ENCODE measurements around the gene AMFR.
A peak's percentile ranks its signal among the peaks of the same experiment; 100 is the strongest.

The AMFR gene

DNA sequence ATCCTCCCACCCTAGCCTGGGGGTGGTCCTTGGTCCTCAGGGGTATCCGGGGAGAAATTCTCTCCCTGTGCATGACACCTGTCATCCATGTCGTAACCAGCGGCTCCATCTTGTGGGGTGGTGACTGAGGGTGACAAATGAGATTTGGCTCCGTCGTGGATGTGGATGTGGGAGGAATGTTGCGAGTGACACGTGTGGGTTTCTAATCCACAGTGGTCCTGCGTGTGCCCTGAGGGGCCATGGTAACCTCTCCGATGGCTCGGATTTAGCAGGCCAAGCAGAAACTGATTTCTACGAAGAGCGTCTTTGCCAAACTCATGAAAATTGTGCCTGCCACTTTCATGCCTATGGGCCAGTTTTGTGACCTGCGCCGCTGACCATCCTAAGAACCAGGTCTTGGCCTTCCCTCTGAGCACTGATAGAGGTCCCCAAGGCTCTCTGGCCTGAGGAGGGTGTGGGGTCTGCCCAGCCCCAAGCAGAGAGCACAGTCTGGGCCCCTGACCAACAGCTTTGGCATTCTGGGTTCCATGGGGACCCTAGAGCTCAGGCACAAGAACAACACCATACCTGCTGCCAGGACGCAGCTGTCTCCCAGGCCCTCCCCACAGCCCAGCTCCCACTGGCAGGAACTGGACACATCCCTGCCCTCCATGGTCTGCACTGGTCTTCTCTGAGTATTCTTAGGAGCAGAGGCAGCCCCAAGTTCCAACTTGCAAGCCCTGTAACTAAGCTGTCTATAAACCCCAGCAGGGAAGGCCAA, 79.0 kb downstream of the AMFR start:
- DNase-seq: no peak

DNA sequence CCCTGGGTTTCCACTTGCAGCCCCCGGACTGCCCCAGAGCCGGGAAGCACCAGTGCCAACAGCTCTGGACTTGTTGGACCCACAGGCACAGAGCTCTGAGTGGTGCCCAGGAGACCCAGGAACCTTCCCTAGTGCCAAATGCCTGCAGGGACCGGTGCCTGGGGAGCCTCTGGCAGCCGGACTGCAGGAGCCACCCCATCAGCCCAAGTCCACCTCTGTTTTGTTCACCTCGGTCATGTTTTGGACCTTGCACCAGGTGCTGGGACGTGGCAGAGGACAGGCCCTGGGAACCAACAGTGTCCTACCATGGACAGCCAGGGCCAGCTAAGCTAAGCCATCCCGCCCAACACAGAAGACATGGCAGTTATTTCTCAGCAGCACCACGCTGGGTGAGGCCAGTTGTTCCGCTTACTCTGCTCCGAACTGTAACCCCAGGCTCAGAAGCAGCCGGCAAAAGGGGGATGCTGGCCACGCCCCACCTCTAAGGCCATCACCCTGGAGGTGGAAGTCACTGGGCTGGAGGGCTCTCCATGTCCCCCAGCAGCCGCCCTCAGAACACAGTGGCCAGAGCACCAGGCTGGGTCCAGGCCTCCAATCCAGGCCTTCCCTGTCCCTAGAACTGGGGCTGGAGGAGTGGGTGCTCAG, 79.8 kb downstream of the AMFR start:
- DNase-seq: no peak

GRCh38 chr16:56344518-56345405, 80.6 kb downstream of the AMFR start:
- no peak for DNase-seq

DNA sequence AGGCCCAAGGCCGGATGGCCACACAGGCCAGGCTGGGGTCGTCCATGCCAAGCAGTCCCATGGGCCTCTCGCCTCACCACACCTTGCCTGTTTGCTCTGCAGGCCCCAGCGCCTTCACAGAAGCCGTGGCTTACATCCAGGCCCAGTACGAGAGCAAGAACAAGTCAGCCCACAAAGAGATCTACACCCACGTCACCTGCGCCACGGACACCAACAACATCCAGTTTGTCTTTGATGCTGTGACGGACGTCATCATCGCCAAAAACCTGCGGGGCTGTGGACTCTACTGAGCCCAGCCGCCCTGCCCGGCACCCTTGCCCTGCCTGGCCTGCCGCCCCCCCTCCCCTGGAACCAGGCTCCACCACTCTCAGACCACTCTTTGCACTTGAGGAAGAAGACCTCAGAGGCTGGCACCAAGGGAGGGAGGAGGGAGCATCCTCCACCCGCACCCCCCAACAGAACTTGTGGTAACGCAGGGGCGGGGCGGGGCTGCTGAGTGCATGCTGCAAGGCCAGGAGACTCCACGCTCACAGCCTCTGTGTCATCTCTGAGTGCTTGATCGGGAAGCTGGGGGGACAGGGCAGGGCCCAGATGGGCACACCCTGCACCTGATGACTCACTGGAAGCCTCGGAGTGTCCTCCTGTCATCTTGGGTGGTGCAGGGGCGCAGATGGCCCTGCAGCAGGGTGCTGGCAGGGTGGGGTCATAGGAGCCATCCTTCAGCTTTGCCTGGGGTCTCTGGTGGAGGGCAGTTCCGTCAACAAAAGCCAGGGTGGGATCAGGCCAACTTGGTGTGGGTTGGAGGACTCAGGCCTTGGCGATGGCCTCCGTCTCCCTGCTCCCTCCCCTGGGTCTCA, 81.5 kb downstream of the AMFR start:
- DNase-seq: no peak

- DNase-seq: peak; percentile 44 to 59
Observed at GRCh38 chr16:56341656-56342399, 83.5 kb downstream of the AMFR start.

DNA sequence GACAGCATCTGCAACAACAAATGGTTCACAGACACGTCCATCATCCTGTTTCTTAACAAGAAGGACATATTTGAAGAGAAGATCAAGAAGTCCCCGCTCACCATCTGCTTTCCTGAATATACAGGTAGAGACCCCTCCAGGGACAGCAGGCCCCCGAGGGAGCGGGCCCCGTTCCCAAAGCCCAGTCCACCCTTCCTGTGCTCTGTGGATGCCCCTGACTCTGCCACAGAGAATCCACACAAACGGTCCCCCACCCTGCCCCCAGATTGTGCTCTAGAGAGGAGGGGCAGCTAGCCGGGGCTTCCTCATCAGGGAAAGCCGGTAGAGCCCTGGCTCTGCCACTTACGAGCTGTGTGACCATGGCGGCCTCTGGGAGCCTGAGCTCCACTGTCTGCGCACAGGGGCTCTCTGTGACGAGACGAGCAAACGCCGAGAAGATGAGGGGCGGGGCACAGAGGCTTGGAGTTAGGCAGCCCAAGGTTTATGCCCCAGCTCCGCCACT, 84.4 kb downstream of the AMFR start:
- no peak for DNase-seq

GRCh38 chr16:56340416-56340815, 84.9 kb downstream of the AMFR start:
- no peak for DNase-seq

DNA sequence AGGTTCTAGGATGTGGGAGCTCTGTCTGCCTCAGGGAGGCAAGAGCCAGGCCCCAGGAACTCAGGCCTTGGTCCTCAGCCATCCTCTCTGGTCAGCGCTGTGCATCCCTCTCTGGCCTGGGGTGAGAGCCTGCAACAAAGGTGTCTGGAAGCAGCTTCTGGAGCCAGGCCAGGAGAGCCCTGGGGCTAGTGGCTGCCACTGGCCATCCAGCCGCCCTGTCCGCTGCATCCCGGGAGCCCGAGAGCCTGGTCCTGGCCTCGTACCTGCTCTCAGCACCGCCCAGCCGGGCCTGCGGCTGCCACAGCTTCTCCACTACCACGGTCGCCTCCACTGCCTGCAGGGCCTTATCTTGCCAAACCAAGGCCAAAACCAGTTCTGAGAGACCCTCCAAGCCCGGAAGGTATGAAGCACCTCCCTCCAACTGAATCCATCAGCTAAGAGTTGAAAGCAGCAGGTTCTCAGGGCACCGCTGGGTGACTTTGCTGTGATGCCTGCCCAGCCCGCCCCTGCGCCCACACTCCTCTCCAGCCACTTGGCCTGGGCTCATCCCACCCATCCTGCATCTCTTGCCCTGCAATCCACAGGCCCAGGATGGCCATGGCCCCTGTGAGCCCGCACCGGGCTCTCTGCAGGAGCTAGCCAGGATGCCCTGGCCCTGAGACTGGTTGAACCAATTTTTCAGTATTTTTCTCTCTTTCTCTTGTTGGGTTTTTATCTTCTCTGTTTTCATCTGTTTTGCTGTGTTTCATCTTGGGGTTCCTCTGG, 85.7 kb downstream of the AMFR start:
- DNase-seq: no peak

- no peak for DNase-seq
Observed at GRCh38 chr16:56338566-56339318, 86.6 kb downstream of the AMFR start.

GRCh38 chr16:56337858-56338325, 87.5 kb downstream of the AMFR start:
- DNase-seq: no peak

DNA sequence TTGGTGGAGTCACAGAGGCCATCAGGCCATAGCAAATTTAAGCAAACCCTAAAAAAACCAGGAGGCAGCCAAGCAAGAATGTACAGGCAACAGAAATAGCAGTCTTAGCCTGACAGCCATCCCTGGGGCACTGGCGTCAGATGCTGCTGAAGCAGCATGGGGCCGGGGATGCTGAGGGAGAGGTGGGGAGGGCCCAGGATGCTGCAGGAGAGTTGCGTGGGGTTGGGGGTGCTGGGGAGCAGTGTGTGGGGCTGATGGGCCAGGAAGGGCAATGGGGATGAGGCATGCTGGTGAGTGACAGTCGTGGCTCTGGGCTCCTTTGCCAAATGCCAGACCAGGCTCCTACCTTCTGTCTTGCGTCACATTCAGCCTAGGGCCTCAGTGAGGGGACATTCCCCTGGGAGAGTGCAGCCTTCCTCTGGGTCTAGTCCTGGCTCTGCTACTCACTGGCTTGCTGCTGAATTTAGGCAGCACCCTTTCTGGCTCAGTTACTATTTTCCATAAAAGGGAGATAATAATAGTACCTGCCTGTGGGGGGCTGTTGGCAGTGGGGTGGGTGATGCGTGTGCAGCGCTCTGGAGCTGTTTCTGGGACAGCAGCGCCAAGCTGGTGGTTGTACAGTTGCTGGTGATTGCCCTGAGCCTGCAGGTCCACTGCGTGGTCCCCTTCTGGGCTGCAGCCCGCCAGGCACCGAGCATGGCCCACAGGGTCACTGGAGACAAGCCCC, 88.1 kb downstream of the AMFR start:
- DNase-seq: no peak

GRCh38 chr16:56336711-56337110, 88.6 kb downstream of the AMFR start:
- no peak for DNase-seq

DNA sequence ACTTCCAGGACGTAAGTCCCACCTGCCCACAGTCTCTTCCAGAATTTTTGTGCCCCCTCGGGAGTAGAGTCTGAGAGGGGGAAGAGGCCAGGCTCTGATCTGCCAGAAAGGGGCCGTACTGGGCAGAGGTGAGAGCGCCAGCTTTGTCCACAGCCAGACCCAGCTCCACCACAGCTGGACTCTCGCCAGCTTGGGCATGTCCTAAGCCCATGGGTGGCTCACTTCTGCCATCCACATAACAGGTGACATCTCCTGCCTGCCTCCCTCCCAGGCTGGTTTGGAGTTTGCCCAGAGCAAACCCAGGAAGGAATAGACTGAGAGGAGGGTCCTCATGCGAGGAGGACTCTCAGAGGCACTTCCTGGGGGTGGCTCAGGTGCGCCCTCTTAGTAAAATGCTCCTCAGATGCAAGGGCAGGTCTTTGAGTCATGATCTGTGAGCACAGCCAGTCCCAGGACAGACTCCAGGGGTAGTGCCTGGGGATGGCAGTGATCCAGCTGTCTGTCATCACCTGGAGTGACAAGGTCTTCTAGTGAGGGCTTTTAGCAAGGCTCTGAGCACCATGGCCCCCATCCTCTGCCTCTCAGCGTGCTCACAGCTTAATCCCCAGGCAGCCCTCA, 89.2 kb downstream of the AMFR start:
- DNase-seq: no peak

DNA sequence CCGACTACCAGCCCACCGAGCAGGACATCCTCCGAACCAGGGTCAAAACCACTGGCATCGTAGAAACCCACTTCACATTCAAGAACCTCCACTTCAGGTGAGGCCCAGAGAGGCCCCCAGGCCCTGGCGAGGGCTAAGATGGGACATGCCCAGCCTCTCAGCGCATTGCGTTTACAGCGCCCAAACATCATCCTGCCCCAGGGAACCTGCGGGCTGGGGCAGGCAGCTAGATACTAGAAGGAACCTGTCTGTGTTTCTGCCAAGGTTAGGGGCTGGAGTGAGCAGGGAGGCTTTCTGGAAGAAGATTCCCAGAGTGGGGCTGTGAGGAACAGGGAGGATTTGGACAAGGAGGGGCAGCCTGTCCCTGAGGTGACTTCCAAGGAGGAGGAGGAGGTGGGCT, 90.6 kb downstream of the AMFR start:
- DNase-seq: no peak

DNA sequence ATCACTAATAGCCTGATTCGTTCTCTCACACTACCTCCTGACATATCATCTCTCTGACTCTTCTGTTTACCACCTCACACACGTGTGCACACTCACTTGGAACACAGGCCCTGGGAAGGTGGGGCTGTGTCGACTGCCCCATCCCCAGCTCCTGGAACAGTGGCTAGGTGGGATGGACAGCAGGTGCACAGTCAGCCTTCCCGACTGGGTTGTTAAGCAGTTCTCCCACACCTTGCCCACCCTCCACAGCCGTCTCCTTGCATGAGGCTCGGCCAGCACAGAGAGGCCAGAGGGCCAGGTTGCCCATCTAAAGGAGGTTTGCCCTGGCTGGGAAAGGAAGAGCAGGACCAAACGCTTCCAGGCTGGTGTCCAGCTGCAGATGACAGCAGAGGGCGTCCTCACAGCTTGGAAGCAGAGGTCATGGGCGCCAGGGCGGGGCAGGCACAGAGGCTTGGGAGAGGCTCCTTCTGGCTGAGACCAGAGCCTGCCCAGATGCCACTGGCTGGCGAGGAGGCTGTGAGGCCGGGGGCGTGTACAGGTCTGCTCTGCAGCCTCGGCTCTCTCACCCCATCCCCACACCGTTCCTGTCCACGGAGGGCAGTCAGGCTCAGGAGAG, 92.8 kb downstream of the AMFR start:
- peak in 1 of 2 experiments; percentile 65 for DNase-seq

GRCh38 chr16:56331915-56332314, 93.4 kb downstream of the AMFR start:
- peak in 1 of 2 experiments; percentile 62 for DNase-seq

- DNase-seq: no peak
Observed at GRCh38 chr16:56331399-56331798, 93.9 kb downstream of the AMFR start.

DNA sequence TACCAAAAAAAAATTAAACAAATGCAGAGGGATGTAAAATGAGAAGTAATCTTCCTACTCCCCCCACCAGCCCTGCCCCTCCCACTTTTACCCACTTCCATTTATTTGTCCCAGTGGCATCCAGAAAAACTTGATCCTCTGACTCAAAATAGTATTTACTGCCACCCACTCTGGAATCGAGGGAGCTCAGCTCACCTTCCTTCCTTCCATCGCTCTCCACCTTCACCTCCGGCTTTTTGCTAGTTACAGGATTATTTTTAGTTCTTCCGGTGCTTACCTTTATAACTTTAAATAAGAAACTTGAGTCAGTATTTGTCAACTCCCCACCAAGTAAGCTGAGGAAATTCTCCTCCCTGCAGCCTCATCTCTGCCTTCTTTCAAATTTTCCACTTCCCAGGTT, 94.9 kb downstream of the AMFR start:
- DNase-seq: no peak
